ENCODE data around the gene ANKLE2.

GRCh38 chr12:132775502-132776229 is 14.0 kb upstream of the ANKLE2 start:
- TF ChIP-seq CTCF (IDR thresholded peaks at IDR 0.05), result no peak
- TF ChIP-seq POLR2A (IDR thresholded peaks at IDR 0.05), result no peak
- no peak for TF ChIP-seq POLR2AphosphoS5 (IDR thresholded peaks at IDR 0.05)
